ENCODE measurements around the gene KCNE1.

- TF ChIP-seq CTCF (IDR thresholded peaks at IDR 0.05) (no peak), ZFX (IDR thresholded peaks at IDR 0.05; ENCODE audit: borderline replicate concordance) (no peak)
Measured at GRCh38 chr21:34500191-34500590, 11.8 kb downstream of the KCNE1 start.

Measured in 22Rv1 (cell line).